Body of pancreas (tissue), 4 donors: Measurements from ENCODE around the gene TBX4.

Experiments
- CTCF ChIP-seq, 7 experiments: fragments of 450-650 bp in 4 of 7; fragments of 200-600 bp in 3 of 7; sonication (generic) in 3 of 7; IDR thresholded peaks; one replicate each; pipeline ENCODE4 v1.5.1; 2016 to 2019; ENCODE audit warnings: antibody characterized with exemption in 7 of 7
- POLR2A ChIP-seq, 3 donors: fragments of 450-650 bp; IDR thresholded peaks; one replicate each; pipeline ENCODE4 v1.6.1; 2016; ENCODE audit warnings: antibody characterized with exemption in 3 of 3, mild to moderate bottlenecking in 2 of 3

GRCh38 chr17:61447358-61447757 is 4.9 kb upstream of the TBX4 start:
- TF ChIP-seq CTCF (IDR thresholded peaks at IDR 0.05) (no peak), POLR2A (IDR thresholded peaks at IDR 0.05) (no peak)
